HG02973 (cell line): Measurements from ENCODE around the gene RTL3.

Experiments used
- ATAC-seq: cut with Tn5 transposase; IDR thresholded peaks from one replicate; pipeline ENCODE4 v1.9.1; 2021; ENCODE audit warnings: moderate library complexity; ENCODE audit not compliant: unreplicated experiment

The RTL3 gene

GRCh38 chrX:78622831-78623230 is 36.3 kb downstream of the RTL3 start:
- no peak for ATAC-seq

GRCh38 chrX:78619834-78620233 is 39.3 kb downstream of the RTL3 start:
- no peak for ATAC-seq

- no peak for ATAC-seq
These were observed 40.1 kb downstream of the RTL3 start for GRCh38 chrX:78618987-78619386.

DNA sequence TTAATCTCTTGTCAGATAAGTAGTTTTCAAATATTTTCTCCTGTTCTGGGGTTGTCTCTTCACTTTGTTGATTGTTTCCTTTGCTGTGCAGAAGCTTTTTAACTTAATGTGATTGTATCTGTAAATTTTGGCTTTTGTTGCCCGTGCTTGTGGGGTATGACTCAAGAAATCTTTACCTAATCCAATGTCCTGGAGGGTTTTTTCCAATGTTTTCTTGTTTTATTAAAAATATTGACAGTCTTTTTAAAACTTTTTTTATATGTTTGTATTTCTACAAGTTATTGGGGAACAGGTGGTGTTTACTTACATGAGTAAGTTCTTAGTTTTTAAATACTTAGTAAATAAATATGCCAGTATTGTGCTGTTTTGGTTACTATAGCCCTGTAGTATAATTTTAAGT is 44.9 kb downstream of the RTL3 start:
- no peak for ATAC-seq
